GM19239 (cell line): Measurements from ENCODE around the gene ZNF407.
"Not testable (repeated sequence)": the region's sequence is repeated elsewhere in the genome, so short reads cannot be mapped to it uniquely, and the experiment has no call there.

Experiments
- DNase-seq: peaks from one replicate; pipeline ENCODE4 v3.0.0; 2011; ENCODE audit warnings: low spot score; ENCODE audit not compliant: insufficient read length
- FAIRE-seq: peaks from 2 replicates; lab custom pipeline; 2011; peaks lifted over from hg19 to GRCh38; lab: Jason Lieb, UNC

The ZNF407 gene

GRCh38 chr18:75074196-75075015 lies 476.7 kb downstream of the ZNF407 start:
- DNase-seq (no peak), FAIRE-seq (no peak)

- no peak for DNase-seq
- no peak for FAIRE-seq
These were observed 477.3 kb downstream of the ZNF407 start for GRCh38 chr18:75075016-75075305.

- DNase-seq: no peak
- FAIRE-seq: no peak
These were observed 477.8 kb downstream of the ZNF407 start for GRCh38 chr18:75075429-75075841.

GRCh38 chr18:75076286-75076685 lies 478.6 kb downstream of the ZNF407 start:
- FAIRE-seq: no peak

DNA sequence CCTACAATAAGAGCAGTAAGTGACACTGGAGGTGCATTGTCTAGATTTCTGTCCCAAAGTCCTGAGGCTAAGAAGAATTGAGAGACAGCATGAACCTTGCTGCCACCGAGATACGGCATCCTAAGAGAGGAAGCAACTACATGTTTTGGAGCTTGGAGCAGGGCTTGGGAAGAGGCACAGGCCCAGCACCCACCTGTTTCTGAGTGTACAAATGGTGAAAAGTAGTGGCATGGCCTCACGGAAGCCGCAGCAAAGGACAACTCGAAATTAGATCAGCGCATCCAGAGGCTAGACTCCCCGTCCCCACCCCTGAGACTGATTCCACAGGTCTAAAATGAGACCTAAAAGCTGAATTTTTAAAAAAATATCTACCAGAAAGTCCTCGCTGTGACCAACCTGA lies 483.8 kb downstream of the ZNF407 start:
- DNase-seq: no peak

More at GRCh38 chr18:75076286-75076685, 478.6 kb downstream of the ZNF407 start:
- no peak for DNase-seq

DNA sequence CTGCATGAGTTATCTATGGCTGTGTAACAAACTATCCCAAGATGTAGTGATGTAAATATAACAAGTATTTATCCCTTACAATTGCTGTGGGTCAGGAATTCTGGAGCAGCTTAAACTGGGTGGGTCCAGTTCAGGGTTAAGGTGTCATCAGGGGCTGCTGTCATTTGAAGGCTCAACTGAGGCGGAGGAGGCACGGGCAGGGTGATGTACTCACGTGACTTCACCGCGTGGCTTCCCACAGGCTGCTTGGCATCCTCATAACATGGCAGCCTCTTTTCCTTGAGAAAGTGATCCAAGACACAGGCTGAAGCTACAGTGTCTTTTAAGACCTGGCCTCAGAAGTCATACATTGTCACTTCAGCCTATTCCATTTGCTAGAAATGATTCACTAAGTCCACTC lies 485.5 kb downstream of the ZNF407 start:
- no peak for DNase-seq
- no peak for FAIRE-seq

More for the DNA sequence above, 483.8 kb downstream of the ZNF407 start:
- FAIRE-seq: no peak

DNA sequence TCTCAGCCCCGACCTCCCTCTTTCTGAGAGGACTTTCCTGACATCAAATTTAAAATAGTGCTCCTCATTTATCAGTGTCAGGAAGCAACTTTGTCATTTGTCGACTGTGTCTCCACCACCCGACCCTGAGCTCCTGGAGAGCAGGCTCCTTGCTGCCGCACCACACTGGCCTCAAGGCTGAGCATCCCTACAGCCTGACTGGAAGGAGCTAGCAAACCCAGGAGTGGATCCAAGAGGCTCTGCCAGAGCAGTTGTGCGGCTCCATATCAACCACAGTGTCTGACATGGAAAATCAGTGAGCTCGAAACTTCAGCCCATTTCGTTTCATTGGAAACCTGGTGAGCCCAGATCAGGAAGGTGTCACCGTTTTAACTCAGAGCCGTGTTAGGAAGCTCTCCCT lies 486.1 kb downstream of the ZNF407 start:
- FAIRE-seq (no peak), DNase-seq (no peak)

DNA sequence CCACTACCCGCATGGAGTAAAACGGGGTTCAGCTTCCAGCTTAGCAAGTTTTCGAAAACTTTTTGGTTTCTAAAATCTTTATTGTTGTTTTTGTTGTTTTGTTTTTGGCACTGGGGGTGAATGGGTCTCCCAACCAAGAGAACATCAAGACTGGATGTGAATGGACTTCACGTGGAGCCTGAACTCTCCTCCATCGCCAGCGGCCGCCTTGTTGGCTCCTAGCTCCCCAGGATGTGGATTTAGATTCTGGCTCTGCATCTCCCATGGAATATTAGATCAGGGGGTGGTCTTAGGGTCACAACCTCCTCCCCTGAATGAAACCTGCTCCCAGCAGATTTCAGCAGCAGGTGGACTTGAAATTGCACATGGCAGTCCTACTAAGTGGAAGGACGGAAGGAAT lies 488.0 kb downstream of the ZNF407 start:
- FAIRE-seq, DNase-seq: not testable (repeated sequence)

DNA sequence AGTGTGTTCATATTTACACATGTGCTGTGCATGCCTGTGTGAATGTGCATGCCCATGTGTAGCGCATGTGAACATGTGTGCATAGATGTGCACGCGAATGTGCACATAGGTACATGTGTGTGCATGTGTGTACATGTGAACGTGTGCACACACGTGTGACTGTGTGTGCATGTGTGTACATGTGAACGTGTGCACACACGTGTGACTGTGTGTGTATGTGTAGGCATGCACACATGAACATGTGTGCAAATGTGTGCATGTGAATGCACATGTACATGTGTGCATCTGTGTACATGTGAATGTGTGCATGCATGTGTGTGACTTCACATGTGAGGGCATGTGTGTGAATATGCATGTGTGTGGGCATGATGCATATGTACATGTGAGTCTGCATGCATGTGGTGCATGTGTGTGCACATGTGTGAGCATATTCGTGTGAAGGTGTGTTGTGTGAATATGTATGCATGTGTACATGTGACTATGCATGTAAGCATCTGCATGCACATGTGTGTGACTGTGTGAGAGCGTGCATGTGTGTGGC lies 488.9 kb downstream of the ZNF407 start:
- no peak for DNase-seq
- FAIRE-seq: no peak

DNA sequence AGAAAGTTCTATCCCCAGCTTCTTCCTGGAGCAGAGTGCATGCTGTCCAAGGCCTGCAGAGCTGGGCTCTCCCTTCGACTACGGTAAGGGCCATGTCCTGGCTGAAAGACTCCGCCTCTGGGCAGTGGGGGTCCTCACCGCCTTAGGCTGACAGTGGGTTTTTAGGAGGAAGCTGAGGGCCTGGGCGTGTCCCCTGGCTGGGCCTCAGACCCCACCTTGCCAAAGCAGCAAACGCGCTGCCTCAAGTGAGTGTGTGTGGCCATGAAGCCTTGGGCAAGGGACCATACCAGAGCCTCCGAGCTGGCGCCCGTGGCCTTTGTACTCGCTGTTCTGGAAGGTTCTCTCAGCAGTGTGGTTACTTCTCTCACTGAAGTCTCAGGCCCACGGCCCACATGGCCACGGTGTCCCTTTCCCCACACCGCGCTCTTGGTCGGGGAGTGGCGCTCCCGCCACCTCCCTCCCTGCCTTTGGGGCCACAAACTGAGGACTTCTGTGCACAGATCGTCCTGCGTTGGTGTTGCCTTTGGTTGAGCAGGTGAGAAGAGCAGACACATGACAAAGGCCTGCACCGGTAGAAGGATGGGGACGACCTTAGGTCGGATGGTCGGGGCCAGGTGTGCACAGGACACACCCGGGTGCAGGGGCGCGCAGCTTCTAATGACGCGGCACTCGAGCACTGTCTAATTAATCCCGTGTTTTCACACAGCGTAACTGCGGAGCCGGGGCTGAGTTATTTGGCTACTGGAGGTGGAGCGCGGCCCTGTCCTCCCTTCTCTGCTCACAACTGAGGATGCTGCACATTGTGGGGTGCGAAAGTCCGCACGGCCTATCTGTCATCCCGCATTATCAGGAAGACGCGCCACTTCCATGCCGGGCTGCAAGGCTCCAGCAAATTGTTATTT lies 489.7 kb downstream of the ZNF407 start:
- no peak for FAIRE-seq
- DNase-seq: no peak

DNA sequence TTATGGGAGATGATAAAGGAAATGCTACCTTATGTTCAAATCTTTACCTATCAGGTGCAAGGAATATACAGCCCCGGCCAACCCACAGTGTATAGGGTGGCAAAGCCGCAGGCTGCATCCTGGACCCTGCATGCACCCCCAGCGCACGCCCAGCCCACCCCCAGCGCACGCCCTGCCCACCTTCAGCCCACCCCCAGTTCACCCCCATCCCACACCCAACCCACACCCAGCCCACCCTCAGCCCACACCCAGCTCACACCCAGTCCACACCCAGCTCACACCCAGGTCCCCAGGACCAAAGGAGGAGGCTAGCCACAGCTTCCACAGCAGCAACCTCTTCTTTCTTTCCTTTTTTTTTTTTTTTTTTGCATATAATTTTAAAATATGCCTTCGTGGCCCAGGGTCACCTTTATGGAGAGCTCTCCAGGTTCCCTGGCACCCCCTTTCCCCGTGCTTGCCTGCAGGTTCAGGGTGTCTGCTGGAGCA lies 490.4 kb downstream of the ZNF407 start:
- FAIRE-seq (no peak), DNase-seq (no peak)

- DNase-seq (no peak), FAIRE-seq (no peak)
These were observed 491.0 kb downstream of the ZNF407 start for GRCh38 chr18:75088622-75089211.

DNA sequence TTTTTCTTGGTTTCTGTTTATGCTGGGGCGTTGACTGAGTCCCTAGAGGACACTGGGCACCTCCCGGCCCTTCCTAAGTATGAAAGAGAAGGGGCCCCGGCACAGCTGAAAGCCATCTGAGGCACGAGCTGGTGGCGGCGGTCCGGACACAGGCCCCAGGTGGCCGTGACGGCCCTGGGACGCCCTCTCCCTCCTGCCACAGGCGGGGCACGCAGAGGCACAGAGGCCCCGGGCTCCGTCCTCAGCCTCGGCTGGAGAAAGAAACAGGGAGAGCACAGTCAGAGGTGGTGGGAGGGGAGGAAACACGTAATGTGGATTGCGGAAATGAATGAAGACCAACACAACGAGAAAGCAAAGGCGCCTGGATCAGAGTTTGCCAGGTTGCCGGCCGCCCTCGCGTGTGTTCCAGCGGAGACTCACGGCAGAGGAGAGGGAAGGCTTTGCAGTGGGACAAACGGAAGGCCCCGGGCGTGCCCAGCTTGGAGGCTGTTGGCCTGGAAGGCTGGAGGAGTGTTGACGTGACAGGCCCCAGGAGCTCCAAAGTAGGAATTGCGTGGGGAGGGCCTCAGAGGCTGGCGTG lies 492.2 kb downstream of the ZNF407 start:
- FAIRE-seq: no peak
- no peak for DNase-seq

- FAIRE-seq: no peak
- DNase-seq: no peak
These were observed 492.7 kb downstream of the ZNF407 start for GRCh38 chr18:75090336-75090735.

DNA sequence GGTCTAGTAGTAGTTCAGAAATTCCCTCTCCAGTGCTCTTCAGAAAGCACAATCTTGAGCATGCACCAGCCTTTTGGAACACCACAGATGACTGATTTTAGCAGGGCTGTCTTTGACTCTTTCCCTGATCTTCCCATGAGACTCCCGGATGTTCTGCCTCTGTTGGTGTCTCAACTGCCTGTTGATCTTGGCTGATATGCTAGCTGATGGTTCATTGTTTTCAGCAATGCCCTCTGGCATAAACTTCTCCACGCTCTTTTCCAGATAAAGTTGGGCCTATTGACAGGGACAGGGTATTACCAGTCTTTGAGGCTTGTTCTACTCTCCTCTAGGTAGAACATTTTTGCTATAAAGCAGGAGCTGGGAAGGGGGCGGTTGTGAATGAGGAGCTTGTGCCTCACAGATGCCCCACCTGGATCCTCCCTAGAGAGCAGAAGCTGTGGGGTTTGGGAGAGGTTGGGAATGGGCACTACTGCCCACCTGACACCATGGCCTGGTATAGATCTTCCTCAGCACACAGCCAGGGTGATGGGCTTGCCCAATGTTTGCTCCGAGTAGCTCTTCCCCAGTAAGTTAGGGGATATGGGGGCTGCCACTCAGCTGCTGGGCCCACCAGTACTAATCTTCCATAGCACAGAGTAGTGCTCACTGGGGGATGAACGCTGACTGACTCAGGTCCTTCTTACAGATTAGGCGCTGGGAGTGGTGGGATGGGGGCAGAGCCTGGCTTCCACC lies 500.0 kb downstream of the ZNF407 start:
- no peak for FAIRE-seq
- no peak for DNase-seq

- no peak for DNase-seq
- no peak for FAIRE-seq
These were observed 503.4 kb downstream of the ZNF407 start for GRCh38 chr18:75100832-75101630.

- DNase-seq (no peak), FAIRE-seq (no peak)
These were observed 504.2 kb downstream of the ZNF407 start for GRCh38 chr18:75101916-75102315.

- not testable (repeated sequence) for FAIRE-seq, DNase-seq
These were observed 506.4 kb downstream of the ZNF407 start for GRCh38 chr18:75104029-75104428.

GRCh38 chr18:75104483-75104882 lies 506.8 kb downstream of the ZNF407 start:
- no peak for FAIRE-seq
- DNase-seq: no peak
